ENCODE measurements around the gene RACK1. TPM values are rescaled to one million over a fixed set of nuclear protein-coding genes. Genes with fewer than 3 reads are reported as not detected.

Gene RACK1
- 2,564 and 2,589 TPM in 2 replicates for total RNA-seq (2021; fragmentation: NEBNext Ultra II Directional; extraction: Animal tissue kit (Norgen Biotek cat#: 25700))
- polyA plus RNA-seq (2011; rRNA removed), result 7,578 and 7,971 TPM in 2 replicates
- 6,759 TPM for polyA plus RNA-seq (2011; cell fraction: cytosol; rRNA removed)
- polyA plus RNA-seq (2011; cell fraction: nucleus; rRNA removed), result 7,543 TPM
- polyA plus RNA-seq (2012, experiment 1 of 2), result 3,817 to 4,876 TPM (median 4,535 TPM) in 4 replicates
- polyA plus RNA-seq (2012, experiment 2 of 2), result 4,888 TPM
- 2,646 TPM for polyA plus RNA-seq (2013, experiment 1 of 2)
- 2,607 TPM for polyA plus RNA-seq (2013, experiment 2 of 2)
- 7,141 and 7,318 TPM in 2 replicates for polyA minus RNA-seq (2011; rRNA and poly(A)+ RNA removed)
- 3,305 TPM for polyA minus RNA-seq (2011; cell fraction: cytosol; rRNA and poly(A)+ RNA removed)
- 3,286 TPM for polyA minus RNA-seq (2011; cell fraction: nucleus; rRNA and poly(A)+ RNA removed)
- long read RNA-seq, experiment 1, transcript RACK1-233 (3 exons, 791 nt), result minor isoform, 63 of 2,765 reads
- long read RNA-seq, experiment 1, transcript RACK1-216 (2 exons, 358 nt), result minor isoform, 23 of 2,765 reads
- long read RNA-seq, experiment 1, transcript RACK1-210 (8 exons, 1,098 nt), result major isoform, 2,276 of 2,765 reads
- long read RNA-seq, experiment 1, transcript RACK1-215 (3 exons, 590 nt), result minor isoform, 10 of 2,765 reads
- long read RNA-seq, experiment 1, partial matches to known transcripts, result 285 of 2,765 reads
- long read RNA-seq, experiment 1, other reads (novel, unspliced or antisense), result 99 of 2,765 reads
- long read RNA-seq, experiment 2, transcript RACK1-210 (8 exons, 1,098 nt), result minor isoform, 130 of 7,014 reads
- long read RNA-seq, experiment 2, transcript RACK1-227 (8 exons, 1,403 nt), result major isoform, 6,697 of 7,014 reads
- long read RNA-seq, experiment 2, transcript RACK1-230 (7 exons, 1,651 nt), result minor isoform, 11 of 7,014 reads
- long read RNA-seq, experiment 2, transcript RACK1-224 (8 exons, 1,150 nt), result minor isoform, 23 of 7,014 reads
- long read RNA-seq, experiment 2, partial matches to known transcripts, result 33 of 7,014 reads
- long read RNA-seq, experiment 2, other reads (novel, unspliced or antisense), result 100 of 7,014 reads

GRCh38 chr5:181243564-181244343, at the start of gene RACK1:
RACK1 (minus strand) TSS chr5:181243906; CDS start chr5:181243800, 106 bp downstream.
- POLR2A ChIA-PET (ENCODE audit: partially characterized antibody), result interaction anchor here (0.6 to 34.2 kb wide), 20 partner anchors 6 to 84 kb away, joined by 3 to 1334 read pairs (median 4); partner anchors contain the start of genes RACK1, TRIM41, TRIM52 and TRIM7
- Histone ChIP-seq H2BK5ac (ENCODE audit: low read depth, low read length) (peak within 1 kb of the TSS; percentile 99), H4K5ac (ENCODE audit: insufficient read length, low read depth, low read length) (peak within 1 kb of the TSS; percentile 96), H3K27ac (ENCODE audit: low read depth, low read length) (peak within 1 kb of the TSS; percentile 97), H2BK20ac (ENCODE audit: low read length) (0 out of 2 replicates have a peak within 1 kb of the TSS, but pooled peaks have one; percentile 19), H3K14ac (ENCODE audit: insufficient read length) (no peak within 1 kb of the TSS), H4K20me1 (replicated peaks in 1 of 2; ENCODE audit: control insufficient read depth in 1 of 2, insufficient read depth in 2 of 2, low read length in 2 of 2) (peaks cover 16 to 29% of the 10 kb centered on the region in 2 experiments), H3K79me1 (ENCODE audit: low read depth, low read length) (peaks cover 11% of the 10 kb centered on the region), H3K23ac (ENCODE audit: insufficient read length) (no peak within 1 kb of the TSS), H3K36me3 (ENCODE audit: control insufficient read depth in 2 of 4, insufficient read depth in 4 of 4, low read length in 3 of 4) (peaks cover 35 to 52% (median 40%) of the 10 kb centered on the region in 4 experiments), H3K27me3 (replicated peaks in 1 of 4; ENCODE audit: control insufficient read depth in 3 of 4, extremely low read depth in 1 of 4, insufficient read depth in 3 of 4, low read length in 3 of 4) (no peaks in the 10 kb centered on the region), H2BK120ac (replicated peaks; ENCODE audit: low read depth, low read length) (no peak within 1 kb of the TSS), H2AK5ac (ENCODE audit: low read depth, low read length) (peak within 1 kb of the TSS; percentile 95), H3K4me3 (ENCODE audit: extremely low read depth in 1 of 4, insufficient read depth in 2 of 4, low read depth in 3 of 4, low read length in 4 of 4) (peak within 1 kb of the TSS; percentile 83 to 100 (median 96)), H3K18ac (ENCODE audit: extremely low read depth, low read length) (peak within 1 kb of the TSS; percentile 95), H2BK12ac (ENCODE audit: low read depth, low read length) (peak within 1 kb of the TSS; percentile 46), H3K4me2 (ENCODE audit: insufficient read depth in 1 of 2, low read depth in 2 of 2, low read length in 2 of 2) (peak within 1 kb of the TSS; percentile 81 to 97), H3K79me2 (ENCODE audit: control insufficient read depth in 1 of 2, insufficient read depth in 2 of 2, low read length in 2 of 2) (peaks cover 39 to 72% of the 10 kb centered on the region in 2 experiments), H2AFZ (ENCODE audit: low read length) (peak within 1 kb of the TSS; percentile 100), H3K4me1 (replicated peaks in 1 of 4; ENCODE audit: control insufficient read depth in 3 of 4, insufficient read depth in 4 of 4, low read length in 3 of 4) (peaks cover 8 to 23% (median 13%) of the 10 kb centered on the region in 4 experiments), H3K23me2 (ENCODE audit: low read depth, low read length) (peaks cover 17% of the 10 kb centered on the region), H4K8ac (ENCODE audit: extremely low read depth, insufficient read depth, low read length) (peak within 1 kb of the TSS; percentile 99), H3K4ac (replicated peaks; ENCODE audit: insufficient read length, low read depth, low read length) (peak within 1 kb of the TSS; percentile 94), H4K91ac (replicated peaks; ENCODE audit: insufficient read length, low read length) (peak within 1 kb of the TSS; percentile 91), H3K9me3 (ENCODE audit: insufficient read depth in 2 of 2, low read depth in 1 of 2, low read length in 1 of 2) (no peaks in the 10 kb centered on the region), H3K56ac (replicated peaks; ENCODE audit: insufficient read length, low read depth, low read length) (peak within 1 kb of the TSS; percentile 75), H2BK15ac (ENCODE audit: low read length) (no peak within 1 kb of the TSS), H3K9ac (replicated peaks in 1 of 4; ENCODE audit: extremely low read depth in 1 of 4, low read depth in 3 of 4, low read length in 3 of 4) (peak within 1 kb of the TSS; percentile 97 to 99 (median 98))
- 1% methylated on average over 46 of the region's 50 CpGs; no CpG with 5 or more reads in 1 of the 2 experiments for WGBS, 2 experiments (ENCODE audit: extremely low coverage in 1 of 2, insufficient coverage in 1 of 2, insufficient read length in 1 of 2, insufficient replicate concordance in 2 of 2, low coverage in 1 of 2, low lambda C conversion rate in 2 of 2, missing lambda C conversion rate in 1 of 2)
- DNase-seq (ENCODE audit: low read depth in 1 of 2, low spot score in 2 of 2) (peak in 1 of 2 experiments; percentile 91), FAIRE-seq (no peak)
- CTCF ChIA-PET (ENCODE audit: partially characterized antibody), result interaction anchor here (0.9 to 1.2 kb wide), 2 partner anchors 16 to 48 kb away, joined by 3 read pairs; no protein-coding TSS in a partner anchor
- TF ChIP-seq POLR2AphosphoS5 (IDR thresholded peaks at IDR 0.05; ENCODE audit: low read depth, low read length), result peak; percentile 80; the same call in 1 of the 2 replicates
- TF ChIP-seq TEAD4 (IDR thresholded peaks at IDR 0.05; ENCODE audit: low read depth, low read length), result 0 out of 2 replicates have a peak, but pooled peaks have one; percentile 43
- TF ChIP-seq CHD2 (IDR thresholded peaks at IDR 0.05; ENCODE audit: low read length), result 0 out of 2 replicates have a peak, but pooled peaks have one; percentile 31
- TF ChIP-seq SAP30 (IDR thresholded peaks at IDR 0.05; ENCODE audit: insufficient read depth, insufficient replicate concordance, low read length), result peak; percentile 68
- TF ChIP-seq SP1 (IDR thresholded peaks at IDR 0.05; ENCODE audit: low read depth, low read length), result peak; percentile 8; the same call in 1 of the 2 replicates
- TF ChIP-seq RAD21 (IDR thresholded peaks at IDR 0.05 in 1 of 2, conservative IDR thresholded peaks at IDR 0.05 in 1 of 2; ENCODE audit: low read depth in 2 of 2, low read length in 2 of 2), result no peak
